Stomach (tissue), 4 donors: ENCODE measurements around the gene UBAP1.

Experiments used
- POLR2A ChIP-seq, 4 donors: fragments of 450-650 bp; IDR thresholded peaks; one replicate each; pipeline ENCODE4 v1.6.1; 2016; ENCODE audit warnings: antibody characterized with exemption in 4 of 4, control low read depth in 2 of 4, mild to moderate bottlenecking in 1 of 4, moderate library complexity in 1 of 4
- TF ChIP-seq, protein P1 (sequence below), 7 experiments: fragments of 450-650 bp in 4 of 7; fragments of 200-600 bp in 3 of 7; sonication (generic) in 3 of 7; IDR thresholded peaks; one replicate each; pipeline ENCODE4 v1.5.1; 2016 to 2019; ENCODE audit warnings: antibody characterized with exemption in 7 of 7, control low read depth in 2 of 7, mild to moderate bottlenecking in 1 of 7

DNA sequence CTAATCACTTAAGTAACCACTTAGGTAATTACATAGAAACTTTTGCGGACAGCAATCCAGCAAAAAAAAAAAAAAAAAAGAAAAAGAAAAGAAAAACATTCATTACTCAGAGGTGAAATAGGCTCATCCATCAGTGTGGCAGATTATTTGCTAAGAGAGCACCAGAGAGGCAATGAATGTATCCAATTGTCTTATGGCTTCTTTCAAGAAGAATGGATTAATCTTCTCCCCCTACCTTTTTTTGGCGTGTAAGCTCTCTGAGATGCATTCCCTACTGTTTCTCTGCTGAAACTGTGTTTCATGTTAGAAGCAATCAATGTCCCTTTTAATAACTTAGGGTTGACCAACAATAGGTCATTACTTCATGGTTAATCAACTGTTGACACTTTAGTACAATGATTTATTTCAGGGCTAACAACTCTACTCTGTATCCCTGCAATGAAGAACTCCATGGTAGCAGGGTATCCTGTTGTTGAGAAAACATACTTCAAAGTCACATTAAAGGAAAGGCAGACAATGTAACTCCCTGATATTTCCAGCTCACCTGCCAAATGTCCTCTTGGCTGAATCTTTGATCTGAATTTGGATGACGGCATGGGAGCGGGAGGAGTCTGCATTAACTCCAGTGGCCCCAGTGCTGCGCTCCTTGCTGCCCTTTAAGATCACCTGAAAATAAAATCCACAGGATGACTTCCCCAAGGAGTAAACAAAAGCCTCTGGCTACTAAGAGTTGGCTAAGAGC, 92.6 kb downstream of the UBAP1 start:
- TF ChIP-seq, protein P1, sequence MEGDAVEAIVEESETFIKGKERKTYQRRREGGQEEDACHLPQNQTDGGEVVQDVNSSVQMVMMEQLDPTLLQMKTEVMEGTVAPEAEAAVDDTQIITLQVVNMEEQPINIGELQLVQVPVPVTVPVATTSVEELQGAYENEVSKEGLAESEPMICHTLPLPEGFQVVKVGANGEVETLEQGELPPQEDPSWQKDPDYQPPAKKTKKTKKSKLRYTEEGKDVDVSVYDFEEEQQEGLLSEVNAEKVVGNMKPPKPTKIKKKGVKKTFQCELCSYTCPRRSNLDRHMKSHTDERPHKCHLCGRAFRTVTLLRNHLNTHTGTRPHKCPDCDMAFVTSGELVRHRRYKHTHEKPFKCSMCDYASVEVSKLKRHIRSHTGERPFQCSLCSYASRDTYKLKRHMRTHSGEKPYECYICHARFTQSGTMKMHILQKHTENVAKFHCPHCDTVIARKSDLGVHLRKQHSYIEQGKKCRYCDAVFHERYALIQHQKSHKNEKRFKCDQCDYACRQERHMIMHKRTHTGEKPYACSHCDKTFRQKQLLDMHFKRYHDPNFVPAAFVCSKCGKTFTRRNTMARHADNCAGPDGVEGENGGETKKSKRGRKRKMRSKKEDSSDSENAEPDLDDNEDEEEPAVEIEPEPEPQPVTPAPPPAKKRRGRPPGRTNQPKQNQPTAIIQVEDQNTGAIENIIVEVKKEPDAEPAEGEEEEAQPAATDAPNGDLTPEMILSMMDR (IDR thresholded peaks at IDR 0.05): no peak
- TF ChIP-seq POLR2A (IDR thresholded peaks at IDR 0.05): no peak
